ENCODE data around the gene TRIM3. TPM values are rescaled to one million over a fixed set of nuclear protein-coding genes. Genes with fewer than 3 reads are reported as not detected.

The TRIM3 gene
- total and polyA plus RNA-seq, 2 of the 8 experiments (the other 6 are each of a cell fraction or from before 2014, with no cell fraction given): 10.7 to 14.3 TPM

- H3K36me3 ChIP-seq (ENCODE audit: control insufficient read depth in 2 of 4, insufficient read depth in 4 of 4, low read length in 3 of 4): no peaks in the 10 kb centered on the region
- no peak overlapping the region for H4K8ac ChIP-seq (ENCODE audit: extremely low read depth, insufficient read depth, low read length)
- no peak overlapping the region for H2BK5ac ChIP-seq (ENCODE audit: low read depth, low read length)
- H2AK5ac ChIP-seq (ENCODE audit: low read depth, low read length): no peak overlapping the region
- H3K4ac ChIP-seq (replicated peaks; ENCODE audit: insufficient read length, low read depth, low read length): no peak overlapping the region
- no peak overlapping the region for H3K14ac ChIP-seq (ENCODE audit: insufficient read length)
- H4K20me1 ChIP-seq (replicated peaks in 1 of 2; ENCODE audit: control insufficient read depth in 1 of 2, insufficient read depth in 2 of 2, low read length in 2 of 2): no peaks in the 10 kb centered on the region
- no peak overlapping the region; the same call in 1 of the 2 replicates for H3K18ac ChIP-seq (ENCODE audit: extremely low read depth, low read length)
- peaks cover 0 to 2% (median 0%) of the 10 kb centered on the region in 4 experiments; a peak in 2 of 7 replicates for H3K27me3 ChIP-seq (replicated peaks in 1 of 4; ENCODE audit: control insufficient read depth in 3 of 4, extremely low read depth in 1 of 4, insufficient read depth in 3 of 4, low read length in 3 of 4)
- FAIRE-seq (peak; percentile 96), DNase-seq (ENCODE audit: low read depth in 1 of 2, low spot score in 2 of 2) (no peak)
- peak overlapping the region; percentile 62; the same call in 1 of the 2 replicates for H2BK20ac ChIP-seq (ENCODE audit: low read length)
- H3K4me1 ChIP-seq (replicated peaks in 1 of 4; ENCODE audit: control insufficient read depth in 3 of 4, insufficient read depth in 4 of 4, low read length in 3 of 4): peaks cover 0 to 3% (median 1%) of the 10 kb centered on the region in 4 experiments; a peak in 2 of 7 replicates
- H3K23me2 ChIP-seq (ENCODE audit: low read depth, low read length): no peaks in the 10 kb centered on the region
- no peaks in the 10 kb centered on the region for H3K79me1 ChIP-seq (ENCODE audit: low read depth, low read length)
- no peak overlapping the region for H3K56ac ChIP-seq (replicated peaks; ENCODE audit: insufficient read length, low read depth, low read length)
- no peak overlapping the region for H4K5ac ChIP-seq (ENCODE audit: insufficient read length, low read depth, low read length)
- H2BK15ac ChIP-seq (ENCODE audit: low read length): no peak overlapping the region
- H3K27ac ChIP-seq (ENCODE audit: low read depth, low read length): no peak overlapping the region
- no peaks in the 10 kb centered on the region for H3K9me3 ChIP-seq (ENCODE audit: insufficient read depth in 2 of 2, low read depth in 1 of 2, low read length in 1 of 2)
- H3K23ac ChIP-seq (ENCODE audit: insufficient read length): no peak overlapping the region
- POLR2A ChIA-PET (ENCODE audit: partially characterized antibody): interaction anchor here (0.7 to 1.6 kb wide), 5 partner anchors 12 to 49 kb away, joined by 3 to 7 read pairs (median 4); no protein-coding TSS in a partner anchor
- H4K91ac ChIP-seq (replicated peaks; ENCODE audit: insufficient read length, low read length): no peak overlapping the region
- H2BK120ac ChIP-seq (replicated peaks; ENCODE audit: low read depth, low read length): no peak overlapping the region
- H2BK12ac ChIP-seq (ENCODE audit: low read depth, low read length): peak overlapping the region; percentile 11; the same call in 1 of the 2 replicates
- H2AFZ ChIP-seq (ENCODE audit: low read length): no peak overlapping the region
- CTCF ChIA-PET (ENCODE audit: partially characterized antibody): interaction anchor here (0.8 to 6.5 kb wide), 10 partner anchors 9 to 278 kb away, joined by 3 to 159 read pairs (median 3); partner anchors contain the start of genes HPX and TRIM3
- H3K4me3 ChIP-seq (ENCODE audit: extremely low read depth in 1 of 4, insufficient read depth in 2 of 4, low read depth in 3 of 4, low read length in 4 of 4): no peak overlapping the region
- peak overlapping the region in 1 of 2 experiments; percentile 49; a peak in 2 of 4 replicates for H3K4me2 ChIP-seq (ENCODE audit: insufficient read depth in 1 of 2, low read depth in 2 of 2, low read length in 2 of 2)
- H3K9ac ChIP-seq (replicated peaks in 1 of 4; ENCODE audit: extremely low read depth in 1 of 4, low read depth in 3 of 4, low read length in 3 of 4): no peak overlapping the region
- H3K79me2 ChIP-seq (ENCODE audit: control insufficient read depth in 1 of 2, insufficient read depth in 2 of 2, low read length in 2 of 2): no peaks in the 10 kb centered on the region
- TF ChIP-seq TEAD4 (IDR thresholded peaks at IDR 0.05; ENCODE audit: low read depth, low read length): peak; percentile 98
- TF ChIP-seq GABPA (IDR thresholded peaks at IDR 0.05; ENCODE audit: borderline replicate concordance, insufficient read depth, low read length): no peak
- TF ChIP-seq ASH2L (IDR thresholded peaks at IDR 0.05; ENCODE audit: low read length): peak; percentile 59
- 0 out of 4 replicates have a peak, but pooled peaks of 1 of the 2 experiments have one; percentile 52 for TF ChIP-seq SIN3A (conservative IDR thresholded peaks at IDR 0.05 in 1 of 2, IDR thresholded peaks at IDR 0.05 in 1 of 2; ENCODE audit: low read depth in 1 of 2, low read length in 2 of 2)
- no peak for TF ChIP-seq TBP (IDR thresholded peaks at IDR 0.05; ENCODE audit: low read depth, low read length)
- TF ChIP-seq RAD21 (IDR thresholded peaks at IDR 0.05 in 1 of 2, conservative IDR thresholded peaks at IDR 0.05 in 1 of 2; ENCODE audit: low read depth in 2 of 2, low read length in 2 of 2): no peak
- TF ChIP-seq EP300 (IDR thresholded peaks at IDR 0.05; ENCODE audit: borderline replicate concordance in 1 of 2, low read depth in 2 of 2, low read length in 2 of 2): 0 out of 3 replicates have a peak, but pooled peaks of 1 of the 2 experiments have one; percentile 40
- TF ChIP-seq CTCF (IDR thresholded peaks at IDR 0.05; ENCODE audit: control extremely low read depth in 1 of 3, insufficient read depth in 1 of 3, low read depth in 1 of 3, low read length in 3 of 3): no peak
- no peak for TF ChIP-seq TAF7 (optimal IDR thresholded peaks at IDR 0.05; ENCODE audit: borderline replicate concordance, low read depth, low read length)
- 0 out of 2 replicates have a peak, but pooled peaks have one; percentile 32 for TF ChIP-seq CEBPB (IDR thresholded peaks at IDR 0.05; ENCODE audit: low read depth, low read length)
These were observed 46.2 kb downstream of the TRIM3 start for GRCh38 chr11:6427516-6427915.

Data from H1 (cell line).